GM10266 (cell line): ENCODE measurements around the gene SAMD14.

Experiments used
- DNase-seq: peaks from one replicate; pipeline ENCODE4 v3.0.0; 2012; ENCODE audit errors: extremely low spot score
- TF ChIP-seq, protein P1 (sequence below): IDR thresholded peaks from 2 replicates; pipeline ENCODE4 v1.5.1; 2012; ENCODE audit warnings: mild to moderate bottlenecking, low read depth; ENCODE audit not compliant: control insufficient read depth, insufficient read depth; ENCODE audit errors: missing control alignments

The SAMD14 gene

DNA sequence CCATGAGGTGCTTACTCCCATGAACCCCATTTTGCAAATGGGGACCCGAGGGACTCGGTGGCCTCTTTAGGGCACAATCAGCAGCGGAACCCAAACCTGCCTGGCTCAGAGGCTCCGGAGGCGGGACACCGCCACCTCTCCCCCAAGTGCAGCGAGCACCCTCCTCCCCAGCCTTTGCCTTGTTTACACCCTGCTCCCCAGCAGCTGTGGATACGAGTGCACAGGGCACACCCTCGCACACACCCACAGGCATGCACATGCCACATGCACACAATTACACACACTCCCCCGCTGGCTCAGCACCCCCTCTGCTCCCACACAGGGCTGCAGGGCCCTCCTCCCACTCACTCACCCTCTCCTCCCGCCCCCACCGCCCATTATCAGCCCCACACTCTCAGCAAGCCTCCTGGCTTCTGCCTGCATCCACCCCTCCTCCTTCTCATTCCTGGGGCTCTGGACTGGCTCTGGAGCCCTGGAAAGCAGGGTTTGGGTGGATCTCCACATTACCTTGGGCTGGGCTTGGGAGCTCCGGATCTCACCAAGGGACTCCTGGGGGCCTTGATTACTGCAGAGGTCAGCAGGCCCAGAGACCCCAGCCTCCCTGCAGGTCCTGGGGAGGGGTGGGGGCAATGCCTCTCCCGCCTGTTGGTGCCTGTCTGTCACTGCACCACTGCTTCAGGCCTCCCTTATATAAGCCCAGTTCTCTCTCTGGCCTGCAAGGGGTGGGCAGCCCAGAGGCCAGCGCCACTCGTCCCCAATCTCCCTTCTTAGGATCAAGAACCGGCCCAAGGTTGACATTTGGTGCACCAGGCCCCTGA, 28.4 kb downstream of the SAMD14 start:
- TF ChIP-seq, protein P1, sequence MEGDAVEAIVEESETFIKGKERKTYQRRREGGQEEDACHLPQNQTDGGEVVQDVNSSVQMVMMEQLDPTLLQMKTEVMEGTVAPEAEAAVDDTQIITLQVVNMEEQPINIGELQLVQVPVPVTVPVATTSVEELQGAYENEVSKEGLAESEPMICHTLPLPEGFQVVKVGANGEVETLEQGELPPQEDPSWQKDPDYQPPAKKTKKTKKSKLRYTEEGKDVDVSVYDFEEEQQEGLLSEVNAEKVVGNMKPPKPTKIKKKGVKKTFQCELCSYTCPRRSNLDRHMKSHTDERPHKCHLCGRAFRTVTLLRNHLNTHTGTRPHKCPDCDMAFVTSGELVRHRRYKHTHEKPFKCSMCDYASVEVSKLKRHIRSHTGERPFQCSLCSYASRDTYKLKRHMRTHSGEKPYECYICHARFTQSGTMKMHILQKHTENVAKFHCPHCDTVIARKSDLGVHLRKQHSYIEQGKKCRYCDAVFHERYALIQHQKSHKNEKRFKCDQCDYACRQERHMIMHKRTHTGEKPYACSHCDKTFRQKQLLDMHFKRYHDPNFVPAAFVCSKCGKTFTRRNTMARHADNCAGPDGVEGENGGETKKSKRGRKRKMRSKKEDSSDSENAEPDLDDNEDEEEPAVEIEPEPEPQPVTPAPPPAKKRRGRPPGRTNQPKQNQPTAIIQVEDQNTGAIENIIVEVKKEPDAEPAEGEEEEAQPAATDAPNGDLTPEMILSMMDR = no peak
- no peak for DNase-seq

GRCh38 chr17:50100921-50101345, 29.0 kb downstream of the SAMD14 start:
- TF ChIP-seq, protein P1 = no peak
- no peak for DNase-seq

DNA sequence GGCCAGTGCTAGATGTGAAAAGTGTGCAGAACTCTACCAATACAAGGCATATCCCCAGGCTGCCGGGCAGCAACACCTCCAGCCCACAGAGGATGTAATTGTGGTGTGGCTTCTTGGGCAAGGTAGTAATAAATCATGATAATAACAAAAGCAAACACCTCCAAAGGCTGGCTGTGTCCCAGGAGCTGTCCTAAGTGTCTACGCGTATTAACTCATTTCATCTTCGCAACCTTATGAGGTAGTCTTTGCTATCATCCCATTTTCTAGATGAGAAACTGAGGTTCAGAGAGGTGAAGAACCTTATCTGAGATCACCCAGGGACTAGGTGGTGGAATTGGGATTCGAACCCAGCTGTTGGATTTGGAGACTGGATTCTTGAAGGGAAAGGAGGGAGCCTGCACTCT, 29.5 kb downstream of the SAMD14 start:
- DNase-seq = no peak
- TF ChIP-seq, protein P1 = no peak

DNA sequence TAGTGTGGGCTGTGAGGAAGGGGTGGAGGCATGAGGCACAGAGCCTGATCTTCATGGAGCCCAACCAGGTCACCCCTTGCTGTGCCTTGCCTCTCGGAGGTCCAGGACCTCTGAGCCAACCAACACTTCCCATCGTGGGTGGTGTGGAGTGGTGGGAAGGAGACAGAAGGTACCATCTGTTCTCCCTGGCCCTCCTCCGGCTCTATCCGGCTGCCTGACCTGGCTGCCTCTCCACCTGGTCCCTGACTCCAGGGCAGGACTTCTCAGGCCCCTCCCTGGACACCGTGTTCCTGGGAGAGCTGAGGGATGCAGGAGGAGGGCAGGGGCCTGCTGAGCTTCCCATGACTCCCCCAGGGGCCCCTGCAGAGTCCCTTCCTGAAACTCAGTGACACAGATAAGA, 31.0 kb downstream of the SAMD14 start:
- DNase-seq = no peak
- TF ChIP-seq, protein P1 = no peak

- no peak for DNase-seq
- TF ChIP-seq, protein P1 = no peak
These were observed 31.4 kb downstream of the SAMD14 start for GRCh38 chr17:50098583-50098982.

DNA sequence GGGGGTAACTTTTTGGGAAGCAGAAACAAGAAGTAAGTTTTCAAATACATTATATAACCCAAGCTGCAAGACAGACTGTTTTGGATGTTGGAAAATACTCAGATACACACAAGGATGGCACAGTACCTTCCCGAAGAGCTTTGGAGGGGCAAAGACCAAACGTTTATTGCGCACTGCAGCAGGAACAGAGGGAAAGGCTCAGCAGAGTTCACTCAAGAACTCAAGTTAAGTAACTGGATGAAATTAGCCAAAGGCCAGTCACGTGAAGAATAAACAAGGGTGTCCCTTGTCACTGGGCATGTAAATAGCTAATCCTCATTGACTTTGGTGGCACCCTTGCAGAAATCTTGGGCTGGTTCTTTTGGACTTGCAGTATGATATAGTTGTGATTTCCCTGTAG, 32.0 kb downstream of the SAMD14 start:
- TF ChIP-seq, protein P1 = no peak
- no peak for DNase-seq

- TF ChIP-seq, protein P1 = no peak
These were observed 32.5 kb downstream of the SAMD14 start for GRCh38 chr17:50097455-50097854.

More at GRCh38 chr17:50097455-50097854, 32.5 kb downstream of the SAMD14 start:
- no peak for DNase-seq
